ENCODE results near the gene AHRR. TPM values are rescaled to one million over a fixed set of nuclear protein-coding genes. Genes with fewer than 3 reads are reported as not detected.
A peak's percentile ranks its signal among the peaks of the same experiment; 100 is the strongest.

Gene AHRR
- total and polyA plus RNA-seq, 10 of the 15 experiments (the other 5 are each of a cell fraction or from before 2014, with no cell fraction given), result 0.90 to 35.2 (median 19.2) TPM

DNA sequence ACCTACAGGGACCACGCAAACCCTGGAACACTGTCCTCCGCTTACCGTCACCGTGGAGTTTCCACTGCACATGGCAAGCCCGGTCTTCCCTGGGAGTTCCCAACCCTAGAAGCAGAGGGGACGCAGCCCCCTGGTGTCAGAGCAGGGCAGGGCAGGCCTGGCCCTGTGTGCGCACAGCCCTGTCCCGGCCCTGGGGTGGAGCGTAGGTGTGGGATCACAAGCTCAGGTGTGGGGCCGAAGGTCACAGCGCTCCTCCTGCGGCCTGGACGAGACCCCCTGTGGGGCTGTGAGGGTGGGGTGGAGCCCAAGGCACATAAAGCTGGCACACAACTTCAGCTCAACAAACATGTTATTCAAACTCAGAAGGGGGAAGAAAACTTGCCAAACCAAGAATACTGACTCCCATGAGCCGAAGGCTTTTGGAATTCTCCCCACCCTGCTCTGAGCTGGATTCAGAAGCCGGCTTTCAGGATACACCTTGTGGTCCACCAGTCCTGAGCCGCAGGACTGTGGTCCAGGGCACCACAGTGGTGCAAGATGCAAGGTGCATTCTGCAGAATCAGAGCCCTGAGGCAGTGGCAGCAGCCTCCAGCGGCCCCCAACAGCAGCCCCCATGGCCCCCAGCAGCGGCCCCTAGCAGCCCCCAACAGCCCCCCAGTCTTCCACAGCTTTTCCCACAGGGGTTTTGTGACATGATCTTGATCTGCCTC is 109.6 kb downstream of the AHRR start (continued):
- TF ChIP-seq NR2F1 (conservative IDR thresholded peaks at IDR 0.05), result peak; percentile 39; the same call in 1 of the 2 replicates
- TF ChIP-seq, protein P1, sequence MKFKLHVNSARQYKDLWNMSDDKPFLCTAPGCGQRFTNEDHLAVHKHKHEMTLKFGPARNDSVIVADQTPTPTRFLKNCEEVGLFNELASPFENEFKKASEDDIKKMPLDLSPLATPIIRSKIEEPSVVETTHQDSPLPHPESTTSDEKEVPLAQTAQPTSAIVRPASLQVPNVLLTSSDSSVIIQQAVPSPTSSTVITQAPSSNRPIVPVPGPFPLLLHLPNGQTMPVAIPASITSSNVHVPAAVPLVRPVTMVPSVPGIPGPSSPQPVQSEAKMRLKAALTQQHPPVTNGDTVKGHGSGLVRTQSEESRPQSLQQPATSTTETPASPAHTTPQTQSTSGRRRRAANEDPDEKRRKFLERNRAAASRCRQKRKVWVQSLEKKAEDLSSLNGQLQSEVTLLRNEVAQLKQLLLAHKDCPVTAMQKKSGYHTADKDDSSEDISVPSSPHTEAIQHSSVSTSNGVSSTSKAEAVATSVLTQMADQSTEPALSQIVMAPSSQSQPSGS (IDR thresholded peaks at IDR 0.05; ENCODE audit: low read length), result no peak
- TF ChIP-seq, protein P2, sequence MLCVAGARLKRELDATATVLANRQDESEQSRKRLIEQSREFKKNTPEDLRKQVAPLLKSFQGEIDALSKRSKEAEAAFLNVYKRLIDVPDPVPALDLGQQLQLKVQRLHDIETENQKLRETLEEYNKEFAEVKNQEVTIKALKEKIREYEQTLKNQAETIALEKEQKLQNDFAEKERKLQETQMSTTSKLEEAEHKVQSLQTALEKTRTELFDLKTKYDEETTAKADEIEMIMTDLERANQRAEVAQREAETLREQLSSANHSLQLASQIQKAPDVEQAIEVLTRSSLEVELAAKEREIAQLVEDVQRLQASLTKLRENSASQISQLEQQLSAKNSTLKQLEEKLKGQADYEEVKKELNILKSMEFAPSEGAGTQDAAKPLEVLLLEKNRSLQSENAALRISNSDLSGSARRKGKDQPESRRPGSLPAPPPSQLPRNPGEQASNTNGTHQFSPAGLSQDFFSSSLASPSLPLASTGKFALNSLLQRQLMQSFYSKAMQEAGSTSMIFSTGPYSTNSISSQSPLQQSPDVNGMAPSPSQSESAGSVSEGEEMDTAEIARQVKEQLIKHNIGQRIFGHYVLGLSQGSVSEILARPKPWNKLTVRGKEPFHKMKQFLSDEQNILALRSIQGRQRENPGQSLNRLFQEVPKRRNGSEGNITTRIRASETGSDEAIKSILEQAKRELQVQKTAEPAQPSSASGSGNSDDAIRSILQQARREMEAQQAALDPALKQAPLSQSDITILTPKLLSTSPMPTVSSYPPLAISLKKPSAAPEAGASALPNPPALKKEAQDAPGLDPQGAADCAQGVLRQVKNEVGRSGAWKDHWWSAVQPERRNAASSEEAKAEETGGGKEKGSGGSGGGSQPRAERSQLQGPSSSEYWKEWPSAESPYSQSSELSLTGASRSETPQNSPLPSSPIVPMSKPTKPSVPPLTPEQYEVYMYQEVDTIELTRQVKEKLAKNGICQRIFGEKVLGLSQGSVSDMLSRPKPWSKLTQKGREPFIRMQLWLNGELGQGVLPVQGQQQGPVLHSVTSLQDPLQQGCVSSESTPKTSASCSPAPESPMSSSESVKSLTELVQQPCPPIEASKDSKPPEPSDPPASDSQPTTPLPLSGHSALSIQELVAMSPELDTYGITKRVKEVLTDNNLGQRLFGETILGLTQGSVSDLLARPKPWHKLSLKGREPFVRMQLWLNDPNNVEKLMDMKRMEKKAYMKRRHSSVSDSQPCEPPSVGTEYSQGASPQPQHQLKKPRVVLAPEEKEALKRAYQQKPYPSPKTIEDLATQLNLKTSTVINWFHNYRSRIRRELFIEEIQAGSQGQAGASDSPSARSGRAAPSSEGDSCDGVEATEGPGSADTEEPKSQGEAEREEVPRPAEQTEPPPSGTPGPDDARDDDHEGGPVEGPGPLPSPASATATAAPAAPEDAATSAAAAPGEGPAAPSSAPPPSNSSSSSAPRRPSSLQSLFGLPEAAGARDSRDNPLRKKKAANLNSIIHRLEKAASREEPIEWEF (IDR thresholded peaks at IDR 0.05; ENCODE audit: insufficient replicate concordance, low read depth, low read length), result no peak
- no peak for TF ChIP-seq NR2C2 (IDR thresholded peaks at IDR 0.05; ENCODE audit: borderline replicate concordance, control insufficient read depth, insufficient read length, low read depth)
- no peak for TF ChIP-seq SREBF1 (IDR thresholded peaks at IDR 0.05; ENCODE audit: low read length)
- TF ChIP-seq, protein P3, sequence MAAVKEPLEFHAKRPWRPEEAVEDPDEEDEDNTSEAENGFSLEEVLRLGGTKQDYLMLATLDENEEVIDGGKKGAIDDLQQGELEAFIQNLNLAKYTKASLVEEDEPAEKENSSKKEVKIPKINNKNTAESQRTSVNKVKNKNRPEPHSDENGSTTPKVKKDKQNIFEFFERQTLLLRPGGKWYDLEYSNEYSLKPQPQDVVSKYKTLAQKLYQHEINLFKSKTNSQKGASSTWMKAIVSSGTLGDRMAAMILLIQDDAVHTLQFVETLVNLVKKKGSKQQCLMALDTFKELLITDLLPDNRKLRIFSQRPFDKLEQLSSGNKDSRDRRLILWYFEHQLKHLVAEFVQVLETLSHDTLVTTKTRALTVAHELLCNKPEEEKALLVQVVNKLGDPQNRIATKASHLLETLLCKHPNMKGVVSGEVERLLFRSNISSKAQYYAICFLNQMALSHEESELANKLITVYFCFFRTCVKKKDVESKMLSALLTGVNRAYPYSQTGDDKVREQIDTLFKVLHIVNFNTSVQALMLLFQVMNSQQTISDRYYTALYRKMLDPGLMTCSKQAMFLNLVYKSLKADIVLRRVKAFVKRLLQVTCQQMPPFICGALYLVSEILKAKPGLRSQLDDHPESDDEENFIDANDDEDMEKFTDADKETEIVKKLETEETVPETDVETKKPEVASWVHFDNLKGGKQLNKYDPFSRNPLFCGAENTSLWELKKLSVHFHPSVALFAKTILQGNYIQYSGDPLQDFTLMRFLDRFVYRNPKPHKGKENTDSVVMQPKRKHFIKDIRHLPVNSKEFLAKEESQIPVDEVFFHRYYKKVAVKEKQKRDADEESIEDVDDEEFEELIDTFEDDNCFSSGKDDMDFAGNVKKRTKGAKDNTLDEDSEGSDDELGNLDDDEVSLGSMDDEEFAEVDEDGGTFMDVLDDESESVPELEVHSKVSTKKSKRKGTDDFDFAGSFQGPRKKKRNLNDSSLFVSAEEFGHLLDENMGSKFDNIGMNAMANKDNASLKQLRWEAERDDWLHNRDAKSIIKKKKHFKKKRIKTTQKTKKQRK (IDR thresholded peaks at IDR 0.05; ENCODE audit: low read depth, low read length), result no peak
- no peak for TF ChIP-seq TBL1XR1 (IDR thresholded peaks at IDR 0.05; ENCODE audit: low read depth, low read length)
- no peak for TF ChIP-seq NFXL1 (IDR thresholded peaks at IDR 0.05; ENCODE audit: borderline replicate concordance)
- no peak for TF ChIP-seq TCF7 (IDR thresholded peaks at IDR 0.05; ENCODE audit: borderline replicate concordance)
- TF ChIP-seq, protein P4, sequence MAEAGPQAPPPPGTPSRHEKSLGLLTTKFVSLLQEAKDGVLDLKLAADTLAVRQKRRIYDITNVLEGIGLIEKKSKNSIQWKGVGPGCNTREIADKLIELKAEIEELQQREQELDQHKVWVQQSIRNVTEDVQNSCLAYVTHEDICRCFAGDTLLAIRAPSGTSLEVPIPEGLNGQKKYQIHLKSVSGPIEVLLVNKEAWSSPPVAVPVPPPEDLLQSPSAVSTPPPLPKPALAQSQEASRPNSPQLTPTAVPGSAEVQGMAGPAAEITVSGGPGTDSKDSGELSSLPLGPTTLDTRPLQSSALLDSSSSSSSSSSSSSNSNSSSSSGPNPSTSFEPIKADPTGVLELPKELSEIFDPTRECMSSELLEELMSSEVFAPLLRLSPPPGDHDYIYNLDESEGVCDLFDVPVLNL (IDR thresholded peaks at IDR 0.05; ENCODE audit: low read depth, low read length), result no peak
- TF ChIP-seq CHD1 (IDR thresholded peaks at IDR 0.05; ENCODE audit: low read depth, low read length), result no peak
- TF ChIP-seq WRNIP1 (IDR thresholded peaks at IDR 0.05; ENCODE audit: borderline replicate concordance, low read depth, low read length), result no peak
- no peak for TF ChIP-seq TCF3 (IDR thresholded peaks at IDR 0.05; ENCODE audit: borderline replicate concordance, insufficient read depth, low read depth, low read length)
- TF ChIP-seq NFYA (IDR thresholded peaks at IDR 0.05; ENCODE audit: borderline replicate concordance, low read depth, low read length), result no peak
- TF ChIP-seq RCOR1 (conservative IDR thresholded peaks at IDR 0.05; ENCODE audit: low read depth, low read length), result no peak

Measured in GM12878 (cell line).